HEK293 (cell line): ENCODE measurements around the gene OR2F2.

Experiments
- CTCF ChIA-PET: fragments of 350-600 bp; formaldehyde crosslinking; extraction: SDS; loops from one replicate; lab custom pipeline; 2021; ENCODE audit warnings: antibody characterized with exemption; lab: Yijun Ruan, JAX
- POLR2A ChIA-PET: fragments of 300-600 bp; formaldehyde crosslinking; extraction: SDS; loops from one replicate; lab custom pipeline; 2020; ENCODE audit warnings: antibody characterized with exemption, inconsistent platforms; lab: Yijun Ruan, JAX
- H3K27ac ChIP-seq: fragments of 200-500 bp; sonication (Bioruptor generic); 2 replicates; pipeline ENCODE4 v1.5.1; 2014; ENCODE audit warnings: low read depth, low read length, control low read depth, inconsistent platforms; ENCODE audit errors: extremely low read depth
- H3K36me3 ChIP-seq, 2 experiments: fragments of 200-500 bp in 1 of 2; sonication (Bioruptor generic) in 1 of 2; 1 replicate in 1 of 2; 2 replicates in 1 of 2; pipeline ENCODE4 v1.5.1; 2014 to 2017; ENCODE audit warnings: inconsistent platforms in 2 of 2, low read length in 2 of 2; ENCODE audit not compliant: control insufficient read depth in 2 of 2, insufficient read depth in 1 of 2
- H3K4me1 ChIP-seq: fragments of 200-500 bp; sonication (Bioruptor generic); 2 replicates; pipeline ENCODE4 v1.5.1; 2014; ENCODE audit warnings: mild to moderate bottlenecking, low read length, inconsistent platforms; ENCODE audit not compliant: control insufficient read depth, insufficient read depth
- H3K4me3 ChIP-seq: 2 replicates; pipeline ENCODE4 v1.5.1; 2011; ENCODE audit warnings: low read depth, mild to moderate bottlenecking, control low read depth, low read length, moderate library complexity
- H3K9me3 ChIP-seq: fragments of 200-500 bp; sonication (Bioruptor generic); 2 replicates; pipeline ENCODE4 v1.5.1; 2014; ENCODE audit warnings: low read depth, low read length, inconsistent platforms; ENCODE audit not compliant: control insufficient read depth, insufficient read depth
- BCL11B ChIP-seq: fragments of 450-650 bp; formaldehyde crosslinking; IDR thresholded peaks from 2 replicates; pipeline ENCODE4 v1.5.1; 2016; ENCODE audit warnings: low read depth, missing biosample characterization, missing genetic modification characterization
- HOXC10 ChIP-seq: sonication (generic); formaldehyde crosslinking; IDR thresholded peaks from 2 replicates; pipeline ENCODE4 v1.8.1; 2023; ENCODE audit warnings: mild to moderate bottlenecking, missing genetic modification reagents
- KLF10 ChIP-seq: fragments of 450-650 bp; IDR thresholded peaks from 2 replicates; pipeline ENCODE4 v1.5.1; 2018; ENCODE audit warnings: missing biosample characterization, mild to moderate bottlenecking, missing genetic modification characterization
- KLF7 ChIP-seq: fragments of 450-650 bp; formaldehyde crosslinking; IDR thresholded peaks from 2 replicates; pipeline ENCODE4 v1.5.1; 2016; ENCODE audit warnings: missing biosample characterization, missing genetic modification characterization, borderline replicate concordance
- MYNN ChIP-seq: fragments of 450-650 bp; formaldehyde crosslinking; IDR thresholded peaks from 2 replicates; pipeline ENCODE4 v1.5.1; 2016; ENCODE audit warnings: missing biosample characterization, missing genetic modification characterization, borderline replicate concordance
- MZF1 ChIP-seq: fragments of 450-650 bp; formaldehyde crosslinking; IDR thresholded peaks from 2 replicates; pipeline ENCODE4 v1.5.1; 2017; ENCODE audit warnings: missing biosample characterization, missing genetic modification characterization, borderline replicate concordance
- ZIC2 ChIP-seq: fragments of 450-650 bp; formaldehyde crosslinking; IDR thresholded peaks from 2 replicates; pipeline ENCODE4 v1.5.1; 2016; ENCODE audit warnings: missing biosample characterization, missing genetic modification characterization
- ZNF138 ChIP-seq: fragments of 450-650 bp; formaldehyde crosslinking; IDR thresholded peaks from 2 replicates; pipeline ENCODE4 v1.5.1; 2016; ENCODE audit warnings: missing biosample characterization, missing genetic modification characterization, borderline replicate concordance
- ZNF211 ChIP-seq: fragments of 450-650 bp; formaldehyde crosslinking; IDR thresholded peaks from 2 replicates; pipeline ENCODE4 v1.5.1; 2016; ENCODE audit warnings: low read depth, missing biosample characterization, missing genetic modification characterization
- ZNF214 ChIP-seq: fragments of 450-650 bp; formaldehyde crosslinking; IDR thresholded peaks from 2 replicates; pipeline ENCODE4 v1.5.1; 2017; ENCODE audit warnings: missing biosample characterization, mild to moderate bottlenecking, missing genetic modification characterization, borderline replicate concordance
- ZNF274 ChIP-seq, 2 experiments: fragments of 200-500 bp in 1 of 2; fragments of 450-650 bp in 1 of 2; sonication (Bioruptor generic) in 1 of 2; formaldehyde crosslinking in 1 of 2; IDR thresholded peaks; 2 replicates each; pipeline versions ENCODE4 v1.5.1 to v1.6.1; 2014 to 2016; ENCODE audit warnings: borderline replicate concordance in 1 of 2, inconsistent platforms in 1 of 2, low read length in 1 of 2, missing biosample characterization in 1 of 2, missing genetic modification characterization in 1 of 2
- ZNF391 ChIP-seq: fragments of 450-650 bp; formaldehyde crosslinking; IDR thresholded peaks from 2 replicates; pipeline ENCODE4 v1.5.1; 2016; ENCODE audit warnings: low read depth, missing biosample characterization, missing genetic modification characterization, borderline replicate concordance
- ZNF501 ChIP-seq: fragments of 450-650 bp; formaldehyde crosslinking; IDR thresholded peaks from 2 replicates; pipeline ENCODE4 v1.5.1; 2016; ENCODE audit warnings: missing biosample characterization, missing genetic modification characterization
- ZNF548 ChIP-seq: fragments of 450-650 bp; formaldehyde crosslinking; IDR thresholded peaks from 2 replicates; pipeline ENCODE4 v1.5.1; 2016; ENCODE audit warnings: missing biosample characterization, missing genetic modification characterization
- ZNF549 ChIP-seq: fragments of 450-650 bp; IDR thresholded peaks from 2 replicates; pipeline ENCODE4 v1.5.1; 2018; ENCODE audit warnings: missing biosample characterization, missing genetic modification characterization, mild to moderate bottlenecking, inconsistent platforms, moderate library complexity
- ZNF621 ChIP-seq: fragments of 450-650 bp; formaldehyde crosslinking; IDR thresholded peaks from 2 replicates; pipeline ENCODE4 v1.5.1; 2017; ENCODE audit warnings: missing biosample characterization, missing genetic modification characterization
- TF ChIP-seq, protein P1 (sequence below): fragments of 450-650 bp; formaldehyde crosslinking; IDR thresholded peaks from 2 replicates; pipeline ENCODE4 v1.5.1; 2016; ENCODE audit warnings: missing biosample characterization, missing genetic modification characterization
- TF ChIP-seq, protein P2 (sequence below): fragments of 450-650 bp; formaldehyde crosslinking; IDR thresholded peaks from 2 replicates; pipeline ENCODE4 v1.5.1; 2017; ENCODE audit warnings: missing biosample characterization, missing genetic modification characterization
- TF ChIP-seq, protein P3 (sequence below): fragments of 450-650 bp; formaldehyde crosslinking; IDR thresholded peaks from 2 replicates; pipeline ENCODE4 v1.5.1; 2016; ENCODE audit warnings: missing biosample characterization, missing genetic modification characterization, borderline replicate concordance
- TF ChIP-seq, protein P4 (sequence below): fragments of 450-650 bp; formaldehyde crosslinking; IDR thresholded peaks from 2 replicates; pipeline ENCODE4 v1.5.1; 2016; ENCODE audit warnings: missing biosample characterization, missing genetic modification characterization

The OR2F2 gene

DNA sequence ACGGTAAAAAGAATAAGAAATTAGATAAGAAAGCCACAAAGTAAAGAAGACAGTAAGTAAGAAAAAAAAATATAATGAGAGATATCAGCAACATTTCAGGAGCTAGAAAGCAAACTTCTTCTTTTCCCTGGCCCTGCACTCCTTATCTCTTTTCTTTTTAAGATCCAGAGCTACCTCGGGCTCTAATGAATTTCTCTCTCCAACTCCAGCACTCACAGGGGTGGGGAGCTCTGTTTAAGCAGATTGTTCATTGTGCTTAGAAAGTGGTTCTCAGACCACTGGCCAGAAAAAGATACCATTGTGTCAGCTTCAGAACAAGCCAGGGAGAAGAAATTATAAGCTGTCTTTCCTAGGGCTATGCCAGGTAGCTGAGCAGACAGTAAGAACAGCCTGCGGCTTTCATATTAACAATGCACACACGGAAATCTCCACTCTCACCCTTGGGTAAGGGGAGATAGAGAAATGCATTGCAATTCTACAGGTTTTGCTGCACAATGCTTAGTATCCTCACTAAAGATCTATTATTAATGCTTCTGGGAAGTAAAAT, 38.9 kb downstream of the OR2F2 start (continued):
- TF ChIP-seq ZNF391 (tag by site-specific recombination), result no peak

DNA sequence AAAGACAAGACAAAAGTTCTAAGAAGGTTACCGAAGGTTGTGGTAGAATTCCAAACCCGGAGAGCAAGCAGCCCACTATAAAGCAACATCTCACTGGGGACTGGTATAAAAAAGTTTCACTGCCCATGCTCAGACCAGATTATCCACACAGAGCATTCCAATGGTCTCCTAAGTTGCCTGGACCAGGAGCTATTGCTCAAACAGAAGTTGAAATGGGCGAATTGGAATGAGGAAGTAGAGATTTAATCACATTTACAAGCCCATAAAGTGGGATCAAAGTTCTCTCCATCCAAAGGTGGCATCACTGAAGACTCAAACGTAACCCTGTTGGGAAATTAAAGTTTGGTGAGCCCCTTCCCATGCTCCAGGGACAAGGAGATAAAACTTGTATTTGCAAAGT, 39.4 kb downstream of the OR2F2 start:
- Histone ChIP-seq H3K27ac (no peak overlapping the region), H3K4me1 (no peaks in the 10 kb centered on the region), H3K36me3 (no peaks in the 10 kb centered on the region), H3K9me3 (no peaks in the 10 kb centered on the region), H3K4me3 (no peak overlapping the region)
- CTCF ChIA-PET, result interaction anchor here (1.1 kb wide), 1 partner anchor 9 kb away, joined by 4 read pairs; no protein-coding TSS in a partner anchor
- TF ChIP-seq ZNF501 (tag by site-specific recombination) (no peak), ZNF548 (tag by site-specific recombination) (no peak)
- POLR2A ChIA-PET, result no interaction called here

DNA sequence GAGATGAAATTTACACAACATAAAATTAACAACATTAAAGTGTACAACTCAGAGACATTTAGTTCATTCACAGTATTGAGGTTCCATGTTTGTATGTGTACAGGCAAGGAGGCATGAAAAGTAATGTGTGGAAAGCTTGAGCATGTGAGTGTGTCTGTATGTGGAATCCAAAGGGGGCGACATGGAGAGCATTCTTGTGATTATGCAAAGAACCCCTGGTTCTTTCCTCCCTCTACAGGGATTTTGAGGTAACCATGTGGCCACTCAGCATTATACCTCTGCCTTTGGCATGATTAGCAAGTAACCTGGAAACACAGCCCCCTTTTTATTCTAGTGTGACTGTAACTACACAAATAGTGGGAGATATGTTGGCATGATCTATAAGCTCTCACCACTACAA, 40.6 kb downstream of the OR2F2 start:
- Histone ChIP-seq H3K4me1 (no peaks in the 10 kb centered on the region), H3K9me3 (no peaks in the 10 kb centered on the region), H3K36me3 (no peaks in the 10 kb centered on the region), H3K4me3 (no peak overlapping the region), H3K27ac (no peak overlapping the region)
- TF ChIP-seq KLF7 (tag by site-specific recombination) (no peak), ZNF274 (IDR thresholded peaks at IDR 0.05; ENCODE audit: low read length) (no peak), ZNF274 (tag by site-specific recombination; IDR thresholded peaks at IDR 0.05; ENCODE audit: borderline replicate concordance) (no peak), ZNF138 (tag by site-specific recombination) (no peak), ZIC2 (tag by site-specific recombination) (no peak)
- TF ChIP-seq, protein P1, sequence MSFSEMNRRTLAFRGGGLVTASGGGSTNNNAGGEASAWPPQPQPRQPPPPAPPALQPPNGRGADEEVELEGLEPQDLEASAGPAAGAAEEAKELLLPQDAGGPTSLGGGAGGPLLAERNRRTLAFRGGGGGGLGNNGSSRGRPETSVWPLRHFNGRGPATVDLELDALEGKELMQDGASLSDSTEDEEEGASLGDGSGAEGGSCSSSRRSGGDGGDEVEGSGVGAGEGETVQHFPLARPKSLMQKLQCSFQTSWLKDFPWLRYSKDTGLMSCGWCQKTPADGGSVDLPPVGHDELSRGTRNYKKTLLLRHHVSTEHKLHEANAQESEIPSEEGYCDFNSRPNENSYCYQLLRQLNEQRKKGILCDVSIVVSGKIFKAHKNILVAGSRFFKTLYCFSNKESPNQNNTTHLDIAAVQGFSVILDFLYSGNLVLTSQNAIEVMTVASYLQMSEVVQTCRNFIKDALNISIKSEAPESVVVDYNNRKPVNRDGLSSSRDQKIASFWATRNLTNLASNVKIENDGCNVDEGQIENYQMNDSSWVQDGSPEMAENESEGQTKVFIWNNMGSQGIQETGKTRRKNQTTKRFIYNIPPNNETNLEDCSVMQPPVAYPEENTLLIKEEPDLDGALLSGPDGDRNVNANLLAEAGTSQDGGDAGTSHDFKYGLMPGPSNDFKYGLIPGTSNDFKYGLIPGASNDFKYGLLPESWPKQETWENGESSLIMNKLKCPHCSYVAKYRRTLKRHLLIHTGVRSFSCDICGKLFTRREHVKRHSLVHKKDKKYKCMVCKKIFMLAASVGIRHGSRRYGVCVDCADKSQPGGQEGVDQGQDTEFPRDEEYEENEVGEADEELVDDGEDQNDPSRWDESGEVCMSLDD (tag by site-specific recombination), result no peak
- POLR2A ChIA-PET, result no interaction called here
- CTCF ChIA-PET, result interaction anchor here (0.7 to 1.7 kb wide), 4 partner anchors 8 to 51 kb away, joined by 3 to 4 read pairs (median 4); no protein-coding TSS in a partner anchor

DNA sequence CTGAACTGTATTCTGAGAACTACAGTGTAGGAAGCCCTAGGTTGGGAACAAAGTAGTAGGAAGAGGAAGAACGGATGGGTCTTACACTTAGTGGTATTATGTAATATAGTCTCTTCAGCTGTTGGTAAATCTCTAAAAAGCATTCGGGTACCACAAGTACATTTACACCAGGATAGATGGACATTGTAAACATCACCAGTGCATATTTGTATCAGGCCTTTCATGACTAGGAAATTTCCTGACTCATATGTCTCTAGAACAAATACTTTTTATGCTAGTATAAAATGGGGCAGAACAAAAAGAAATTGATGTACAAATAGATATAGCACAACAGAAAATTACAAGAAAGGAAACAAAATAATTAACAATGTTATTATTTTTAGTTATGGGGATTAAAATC, 43.6 kb downstream of the OR2F2 start:
- CTCF ChIA-PET, result no interaction called here
- H3K36me3 ChIP-seq, result no peaks in the 10 kb centered on the region
- H3K27ac ChIP-seq, result no peak overlapping the region
- H3K9me3 ChIP-seq, result no peaks in the 10 kb centered on the region
- no peak overlapping the region for H3K4me3 ChIP-seq
- POLR2A ChIA-PET, result no interaction called here
- H3K4me1 ChIP-seq, result no peaks in the 10 kb centered on the region
- TF ChIP-seq, protein P2, sequence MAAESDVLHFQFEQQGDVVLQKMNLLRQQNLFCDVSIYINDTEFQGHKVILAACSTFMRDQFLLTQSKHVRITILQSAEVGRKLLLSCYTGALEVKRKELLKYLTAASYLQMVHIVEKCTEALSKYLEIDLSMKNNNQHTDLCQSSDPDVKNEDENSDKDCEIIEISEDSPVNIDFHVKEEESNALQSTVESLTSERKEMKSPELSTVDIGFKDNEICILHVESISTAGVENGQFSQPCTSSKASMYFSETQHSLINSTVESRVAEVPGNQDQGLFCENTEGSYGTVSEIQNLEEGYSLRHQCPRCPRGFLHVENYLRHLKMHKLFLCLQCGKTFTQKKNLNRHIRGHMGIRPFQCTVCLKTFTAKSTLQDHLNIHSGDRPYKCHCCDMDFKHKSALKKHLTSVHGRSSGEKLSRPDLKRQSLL (tag by site-specific recombination), result no peak
- TF ChIP-seq, protein P3, sequence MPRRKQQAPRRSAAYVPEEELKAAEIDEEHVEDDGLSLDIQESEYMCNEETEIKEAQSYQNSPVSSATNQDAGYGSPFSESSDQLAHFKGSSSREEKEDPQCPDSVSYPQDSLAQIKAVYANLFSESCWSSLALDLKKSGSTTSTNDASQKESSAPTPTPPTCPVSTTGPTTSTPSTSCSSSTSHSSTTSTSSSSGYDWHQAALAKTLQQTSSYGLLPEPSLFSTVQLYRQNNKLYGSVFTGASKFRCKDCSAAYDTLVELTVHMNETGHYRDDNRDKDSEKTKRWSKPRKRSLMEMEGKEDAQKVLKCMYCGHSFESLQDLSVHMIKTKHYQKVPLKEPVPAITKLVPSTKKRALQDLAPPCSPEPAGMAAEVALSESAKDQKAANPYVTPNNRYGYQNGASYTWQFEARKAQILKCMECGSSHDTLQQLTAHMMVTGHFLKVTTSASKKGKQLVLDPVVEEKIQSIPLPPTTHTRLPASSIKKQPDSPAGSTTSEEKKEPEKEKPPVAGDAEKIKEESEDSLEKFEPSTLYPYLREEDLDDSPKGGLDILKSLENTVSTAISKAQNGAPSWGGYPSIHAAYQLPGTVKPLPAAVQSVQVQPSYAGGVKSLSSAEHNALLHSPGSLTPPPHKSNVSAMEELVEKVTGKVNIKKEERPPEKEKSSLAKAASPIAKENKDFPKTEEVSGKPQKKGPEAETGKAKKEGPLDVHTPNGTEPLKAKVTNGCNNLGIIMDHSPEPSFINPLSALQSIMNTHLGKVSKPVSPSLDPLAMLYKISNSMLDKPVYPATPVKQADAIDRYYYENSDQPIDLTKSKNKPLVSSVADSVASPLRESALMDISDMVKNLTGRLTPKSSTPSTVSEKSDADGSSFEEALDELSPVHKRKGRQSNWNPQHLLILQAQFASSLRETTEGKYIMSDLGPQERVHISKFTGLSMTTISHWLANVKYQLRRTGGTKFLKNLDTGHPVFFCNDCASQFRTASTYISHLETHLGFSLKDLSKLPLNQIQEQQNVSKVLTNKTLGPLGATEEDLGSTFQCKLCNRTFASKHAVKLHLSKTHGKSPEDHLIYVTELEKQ (tag by site-specific recombination), result no peak
- TF ChIP-seq KLF7 (tag by site-specific recombination) (no peak), MYNN (tag by site-specific recombination) (no peak), KLF10 (tag by site-specific recombination) (no peak), ZNF214 (tag by site-specific recombination) (no peak), ZNF621 (no peak), BCL11B (tag by site-specific recombination) (no peak), ZNF211 (tag by site-specific recombination) (no peak), HOXC10 (CRISPR knock-in tag) (no peak), ZIC2 (tag by site-specific recombination) (no peak), ZNF549 (tag by site-specific recombination) (no peak), MZF1 (no peak)
- TF ChIP-seq, protein P4, sequence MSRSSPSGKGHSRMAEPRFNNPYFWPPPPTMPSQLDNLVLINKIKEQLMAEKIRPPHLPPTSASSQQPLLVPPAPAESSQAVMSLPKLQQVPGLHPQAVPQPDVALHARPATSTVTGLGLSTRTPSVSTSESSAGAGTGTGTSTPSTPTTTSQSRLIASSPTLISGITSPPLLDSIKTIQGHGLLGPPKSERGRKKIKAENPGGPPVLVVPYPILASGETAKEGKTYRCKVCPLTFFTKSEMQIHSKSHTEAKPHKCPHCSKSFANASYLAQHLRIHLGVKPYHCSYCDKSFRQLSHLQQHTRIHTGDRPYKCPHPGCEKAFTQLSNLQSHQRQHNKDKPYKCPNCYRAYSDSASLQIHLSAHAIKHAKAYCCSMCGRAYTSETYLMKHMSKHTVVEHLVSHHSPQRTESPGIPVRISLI (tag by site-specific recombination), result no peak
